Measurements from ENCODE around the gene MYLK2. TPM values are rescaled to one million over a fixed set of nuclear protein-coding genes. Genes with fewer than 3 reads are reported as not detected.
A peak's percentile ranks its signal among the peaks of the same experiment; 100 is the strongest.

Gene MYLK2
- total RNA-seq, 1 experiment from 2014 or later, result 0.74 TPM

- no peak overlapping the region for H2BK20ac ChIP-seq (ENCODE audit: low read depth, low read length, poor library complexity, severe bottlenecking)
- H3K23ac ChIP-seq (ENCODE audit: insufficient read length, low read depth, low read length), result no peak overlapping the region
- H3K23me2 ChIP-seq (ENCODE audit: insufficient read length, low read depth, low read length, poor library complexity, severe bottlenecking), result no peaks in the 10 kb centered on the region
- no peak for TF ChIP-seq CTCF (conservative IDR thresholded peaks at IDR 0.05)
- H3K9me3 Mint-ChIP-seq, result no peaks in the 10 kb centered on the region
- H3K14ac ChIP-seq (ENCODE audit: insufficient read depth, low read length), result no peak overlapping the region
- H2BK15ac ChIP-seq (ENCODE audit: low read depth, low read length), result no peak overlapping the region
- no peak overlapping the region for H3K4me3 Mint-ChIP-seq
- H3K79me2 ChIP-seq (ENCODE audit: insufficient read depth, low read length), result no peaks in the 10 kb centered on the region
- DNase-seq, result no peak
- no peaks in the 10 kb centered on the region for H3K27me3 ChIP-seq (ENCODE audit: insufficient read depth, low read length)
- no peak overlapping the region for H4K8ac ChIP-seq (replicated peaks; ENCODE audit: insufficient read length, low read depth, low read length)
- H3K18ac ChIP-seq (ENCODE audit: insufficient read length, low read depth, low read length), result no peak overlapping the region
- no peak overlapping the region for H3K27ac ChIP-seq (ENCODE audit: insufficient read length, low read depth, low read length)
- H2BK5ac ChIP-seq (ENCODE audit: insufficient read length, low read length), result no peak overlapping the region
- H3K36me3 Mint-ChIP-seq (ENCODE audit: insufficient read depth in 1 of 3, low read depth in 3 of 3), result no peaks in the 10 kb centered on the region
- H2BK12ac ChIP-seq (ENCODE audit: insufficient read length, low read depth, low read length), result no peak overlapping the region
- H3K4ac ChIP-seq (ENCODE audit: low read depth, low read length), result no peak overlapping the region
- H4K91ac ChIP-seq (ENCODE audit: insufficient read length, low read depth, low read length), result no peak overlapping the region
- no peak overlapping the region for H2AFZ ChIP-seq (ENCODE audit: low read length)
- H4K5ac ChIP-seq (ENCODE audit: insufficient read length, low read depth, low read length), result no peak overlapping the region
- no peak overlapping the region for H3K4me2 ChIP-seq (ENCODE audit: insufficient read depth, insufficient read length, low read length)
- no peaks in the 10 kb centered on the region for H4K20me1 ChIP-seq (ENCODE audit: control insufficient read depth, insufficient read depth, insufficient read length)
- H3K4me1 Mint-ChIP-seq, result peaks cover 26 to 27% of the 10 kb centered on the region in 2 experiments
- peak overlapping the region in 2 of 3 experiments; percentile 27 to 66; a peak in 1 of 7 replicates for H3K27ac Mint-ChIP-seq
- no peak overlapping the region for H3T11ph ChIP-seq (ENCODE audit: low read length)
- no peak overlapping the region for H3K56ac ChIP-seq (ENCODE audit: insufficient read length, low read depth, low read length)
- H2BK120ac ChIP-seq (ENCODE audit: low read depth, low read length, poor library complexity, severe bottlenecking), result no peak overlapping the region
- H2AK5ac ChIP-seq (ENCODE audit: insufficient read length, low read length), result no peak overlapping the region
- H3K9me3 ChIP-seq (ENCODE audit: control insufficient read depth, low read depth, low read length), result no peaks in the 10 kb centered on the region
- H3K79me1 ChIP-seq (ENCODE audit: insufficient read depth, low read depth, low read length, poor library complexity, severe bottlenecking), result no peaks in the 10 kb centered on the region
- H3K27me3 Mint-ChIP-seq (ENCODE audit: low read depth), result peaks cover 2% of the 10 kb centered on the region
- no CpG with 5 or more reads among the region's 5 CpGs for WGBS (ENCODE audit: extremely low coverage, insufficient read length, low lambda C conversion rate)
- H3K4me1 ChIP-seq (ENCODE audit: insufficient read depth, low read length), result no peaks in the 10 kb centered on the region; the same call in 1 of the 2 replicates
- H3K9ac ChIP-seq (ENCODE audit: extremely low read depth, insufficient read length, low read length), result no peak overlapping the region
These were observed 17.9 kb downstream of the MYLK2 start for GRCh38 chr20:31836853-31837608.

Data from H9 (cell line).